NCI-H1048 (cell line): Measurements from ENCODE around the gene CLEC10A.
"Not testable (repeated sequence)": the region's sequence is repeated elsewhere in the genome, so short reads cannot be mapped to it uniquely, and the experiment has no call there.

Source experiments
- DNase-seq: peaks from one replicate; lab custom pipeline; 2025; lab: John Stamatoyannopoulos, UW

The CLEC10A gene, protein sequence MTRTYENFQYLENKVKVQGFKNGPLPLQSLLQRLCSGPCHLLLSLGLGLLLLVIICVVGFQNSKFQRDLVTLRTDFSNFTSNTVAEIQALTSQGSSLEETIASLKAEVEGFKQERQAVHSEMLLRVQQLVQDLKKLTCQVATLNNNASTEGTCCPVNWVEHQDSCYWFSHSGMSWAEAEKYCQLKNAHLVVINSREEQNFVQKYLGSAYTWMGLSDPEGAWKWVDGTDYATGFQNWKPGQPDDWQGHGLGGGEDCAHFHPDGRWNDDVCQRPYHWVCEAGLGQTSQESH

DNA sequence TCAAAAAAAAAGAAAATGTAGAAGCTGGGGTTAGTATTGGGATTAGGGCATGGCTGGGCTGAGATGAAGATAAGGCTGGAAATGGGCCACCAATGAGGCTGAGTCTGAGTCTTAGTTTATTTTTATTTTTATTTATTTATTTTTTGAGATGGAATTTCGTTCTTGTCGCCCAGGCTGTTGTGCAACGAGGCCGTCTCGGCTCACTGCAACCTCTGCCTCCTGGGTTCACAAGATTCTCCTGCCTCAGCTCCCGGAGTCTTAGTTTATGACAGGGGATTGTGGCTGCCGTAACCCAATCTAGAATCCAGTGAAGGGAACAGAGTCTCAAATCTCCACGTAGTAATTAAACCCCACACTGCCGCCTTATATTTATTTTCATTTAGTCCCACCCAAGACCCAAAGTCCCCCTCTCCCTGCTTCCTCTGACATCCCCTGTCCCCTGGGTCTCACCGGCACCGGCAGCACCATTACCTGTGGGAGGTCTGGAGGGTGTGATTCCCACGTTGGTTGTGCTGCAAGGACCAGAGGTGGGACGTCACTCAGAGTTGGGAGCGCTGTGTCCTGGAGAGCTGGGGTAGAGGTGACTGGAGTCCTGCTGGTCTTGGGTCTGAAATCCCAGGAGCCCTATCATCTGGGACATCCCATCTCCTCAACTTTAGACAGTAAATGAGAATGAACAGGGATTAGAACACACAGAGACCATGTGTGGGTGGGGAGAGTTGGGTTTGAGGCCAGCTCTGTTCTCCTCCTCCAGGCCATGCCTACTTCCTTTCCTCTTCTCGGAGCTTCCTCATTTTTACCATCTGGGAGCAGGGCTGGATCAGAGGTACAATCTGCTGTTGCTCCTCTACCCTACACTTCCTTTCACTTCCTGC lies at the start of gene CLEC10A:
TSS of gene CLEC10A (minus strand) at position 671 of the 875 bp plus-strand sequence. CDS start 1,439 bp downstream, outside the sequence.
- DNase-seq: no peak

DNA sequence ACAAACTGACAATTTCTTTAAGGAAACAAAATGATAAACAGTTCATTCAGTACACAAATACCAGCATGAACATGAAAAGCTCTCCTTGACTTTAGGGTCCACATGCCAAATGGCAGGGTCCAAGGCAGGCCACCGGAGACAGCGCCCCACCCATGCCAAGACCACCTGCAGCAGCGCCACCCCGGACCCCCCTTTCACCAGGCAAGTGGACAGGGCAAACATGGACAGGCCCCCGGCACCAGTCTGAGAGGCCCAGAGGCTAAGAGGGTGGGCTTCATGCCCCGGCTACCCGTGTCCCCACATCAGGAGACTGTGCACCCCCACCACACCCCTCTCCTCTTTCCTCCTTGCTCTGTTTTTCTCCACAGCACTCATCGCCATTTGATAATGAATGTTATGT lies 49.3 kb upstream of the CLEC10A start:
- no peak for DNase-seq

DNA sequence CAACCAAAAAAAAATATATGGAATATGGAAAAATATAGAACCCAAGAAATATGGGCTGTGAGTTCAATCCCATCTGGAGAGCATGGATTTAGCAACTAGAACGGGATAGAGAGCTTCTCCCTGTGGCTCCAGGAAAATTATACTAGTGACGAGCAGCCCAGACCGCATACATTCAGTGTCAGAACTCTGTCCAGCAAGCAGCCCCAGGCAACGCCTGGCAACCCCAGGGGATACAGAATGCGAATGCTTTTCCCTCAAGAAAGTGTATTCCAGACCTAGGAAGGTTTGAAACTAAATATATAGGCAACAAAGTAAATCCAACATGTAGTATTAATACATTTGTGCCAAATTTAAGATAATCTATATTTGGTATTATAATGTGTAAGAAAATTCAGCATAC lies 48.1 kb upstream of the CLEC10A start:
- DNase-seq: no peak

DNA sequence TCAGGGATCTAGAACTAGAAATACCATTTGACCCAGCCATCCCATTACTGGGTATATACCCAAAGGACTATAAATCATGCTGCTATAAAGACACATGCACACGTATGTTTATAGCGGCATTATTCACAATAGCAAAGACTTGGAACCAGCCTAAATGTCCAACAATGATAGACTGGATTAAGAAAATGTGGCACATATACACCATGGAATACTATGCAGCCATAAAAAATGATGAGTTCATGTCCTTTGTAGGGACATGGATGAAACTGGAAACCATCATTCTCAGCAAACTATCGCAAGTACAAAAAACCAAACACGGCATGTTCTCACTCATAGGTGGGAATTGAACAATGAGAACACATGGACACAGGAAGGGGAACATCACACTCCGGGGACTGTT lies 47.5 kb upstream of the CLEC10A start:
- DNase-seq: not testable (repeated sequence)

DNA sequence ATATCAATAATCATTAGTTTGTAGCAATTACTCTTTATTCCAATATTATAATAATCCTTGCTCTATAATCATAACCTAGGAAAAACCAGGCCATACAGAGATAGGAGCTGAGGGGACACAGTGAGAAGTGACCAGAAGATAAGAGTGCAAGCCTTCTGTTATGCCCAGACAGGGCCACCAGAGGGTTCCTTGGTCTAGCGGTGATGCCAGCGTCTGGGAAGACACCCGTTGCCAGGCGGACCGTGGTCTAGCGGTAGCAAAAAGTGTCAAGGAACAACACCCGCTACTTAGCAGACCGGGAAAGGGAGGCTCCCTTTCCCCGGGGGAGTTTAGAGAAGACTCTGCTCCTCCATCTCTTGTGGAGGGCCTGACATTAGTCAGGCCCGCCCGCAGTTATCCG lies 46.3 kb upstream of the CLEC10A start:
- DNase-seq: not testable (repeated sequence)

DNA sequence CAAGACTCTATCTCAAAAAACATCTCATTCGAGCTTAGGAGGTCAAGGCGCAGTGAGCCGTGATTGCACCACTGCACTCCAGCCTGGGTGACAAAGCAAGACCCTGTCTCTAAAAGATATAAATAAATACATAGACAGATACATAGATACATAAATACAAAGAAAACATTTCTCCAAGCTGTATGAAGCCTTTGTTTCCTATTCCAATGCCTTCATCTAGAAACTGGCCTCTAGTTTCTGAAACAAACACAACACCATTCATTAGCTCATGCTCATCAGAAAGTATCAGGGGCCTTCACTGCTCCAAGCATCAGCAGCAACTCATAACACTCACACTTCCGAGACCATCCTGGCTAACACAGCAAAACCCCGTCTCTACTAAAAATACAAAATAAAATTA lies 44.9 kb upstream of the CLEC10A start:
- DNase-seq: no peak

DNA sequence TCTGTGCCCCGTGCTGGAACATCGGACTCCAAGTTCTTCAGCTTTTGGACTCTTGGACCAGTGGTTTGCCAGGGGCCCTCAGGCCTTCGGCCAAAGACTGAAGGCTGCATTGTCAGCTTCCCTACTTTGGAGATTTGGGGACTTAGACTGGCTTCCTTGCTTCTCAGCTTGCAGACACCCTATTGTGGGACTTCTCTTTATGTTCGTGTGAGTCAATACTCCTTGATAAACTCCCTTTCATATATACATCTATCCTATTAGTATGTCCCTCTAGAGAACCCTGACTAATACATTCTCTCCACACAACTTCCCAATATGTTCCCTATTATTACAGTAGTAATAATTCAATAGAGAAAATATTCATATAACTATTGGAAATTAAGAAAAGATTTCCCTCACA lies 43.8 kb upstream of the CLEC10A start:
- no peak for DNase-seq

DNA sequence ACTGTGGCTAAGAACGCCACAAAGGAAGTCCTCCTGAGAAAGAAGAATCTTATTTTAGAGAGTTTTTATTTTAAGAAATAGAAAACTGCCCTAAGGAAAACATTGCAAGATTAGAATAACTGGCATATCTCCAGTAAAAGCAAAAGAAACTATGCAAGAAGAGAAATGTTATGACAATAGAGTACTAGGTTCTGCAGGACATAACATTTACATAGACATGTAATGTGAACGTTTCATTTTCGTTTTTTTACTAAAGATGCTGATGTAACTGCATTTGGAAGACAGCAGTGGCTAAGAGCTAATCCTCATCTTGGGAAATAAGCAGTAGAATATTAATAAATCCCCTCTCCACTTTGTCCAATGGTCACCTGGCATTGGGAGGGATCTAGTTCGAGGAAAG lies 42.3 kb upstream of the CLEC10A start:
- no peak for DNase-seq

DNA sequence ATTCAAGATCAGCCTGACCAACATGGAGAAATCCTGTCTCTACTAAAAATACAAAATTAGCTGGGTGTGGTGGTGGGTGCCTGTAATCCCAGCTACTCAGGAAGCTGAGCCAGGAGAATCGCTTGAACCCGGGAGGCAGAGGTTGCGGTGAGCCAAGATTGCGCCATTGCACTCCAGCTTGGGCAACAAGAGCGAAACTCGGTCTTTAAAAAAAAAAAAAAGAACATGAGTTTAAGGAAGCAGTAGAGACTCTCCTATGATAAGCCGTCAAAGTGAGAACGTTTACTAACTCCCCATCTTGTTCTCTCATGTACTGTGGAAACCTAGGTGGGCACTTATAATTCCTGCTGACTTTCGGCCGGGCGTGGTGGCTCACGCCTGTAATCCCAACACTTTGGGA lies 40.6 kb upstream of the CLEC10A start:
- not testable (repeated sequence) for DNase-seq

DNA sequence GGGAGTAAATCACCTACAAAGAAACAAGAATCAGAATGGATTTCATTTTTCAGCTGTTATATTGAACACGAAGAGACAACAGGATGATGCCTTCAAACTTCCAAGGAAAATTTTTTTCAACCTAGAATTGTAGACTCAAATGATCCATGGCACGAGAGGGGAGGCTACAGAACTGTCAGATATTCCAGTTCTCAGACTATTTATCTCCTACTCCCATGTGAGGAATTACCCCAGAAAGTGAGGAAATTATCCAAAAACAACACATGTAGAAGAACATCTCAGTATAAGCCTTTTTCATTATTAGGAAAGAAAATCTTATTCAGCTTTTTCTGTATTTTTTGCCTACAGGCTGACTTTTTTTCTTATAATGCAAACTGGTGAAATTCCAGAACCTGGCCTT lies 40.1 kb upstream of the CLEC10A start:
- no peak for DNase-seq

DNA sequence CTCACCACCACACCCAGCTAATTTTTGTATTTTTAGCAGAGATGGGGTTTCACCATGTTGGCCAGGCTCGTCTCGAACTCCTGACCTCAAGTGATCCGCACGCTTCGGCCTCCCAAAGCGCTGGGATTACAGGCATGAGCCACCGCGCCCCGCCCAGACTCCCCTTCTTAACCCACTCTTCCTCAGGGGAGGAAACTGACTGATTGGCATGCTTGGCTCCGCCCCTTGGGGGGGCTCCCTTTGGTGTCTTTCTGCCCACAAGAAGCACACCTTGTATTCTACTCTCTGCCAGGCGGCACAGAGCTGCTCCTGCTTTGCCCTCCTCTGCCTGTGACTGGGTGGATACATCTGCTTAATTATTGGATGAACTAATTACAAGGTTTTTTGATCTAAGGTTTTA lies 39.3 kb upstream of the CLEC10A start:
- no peak for DNase-seq

DNA sequence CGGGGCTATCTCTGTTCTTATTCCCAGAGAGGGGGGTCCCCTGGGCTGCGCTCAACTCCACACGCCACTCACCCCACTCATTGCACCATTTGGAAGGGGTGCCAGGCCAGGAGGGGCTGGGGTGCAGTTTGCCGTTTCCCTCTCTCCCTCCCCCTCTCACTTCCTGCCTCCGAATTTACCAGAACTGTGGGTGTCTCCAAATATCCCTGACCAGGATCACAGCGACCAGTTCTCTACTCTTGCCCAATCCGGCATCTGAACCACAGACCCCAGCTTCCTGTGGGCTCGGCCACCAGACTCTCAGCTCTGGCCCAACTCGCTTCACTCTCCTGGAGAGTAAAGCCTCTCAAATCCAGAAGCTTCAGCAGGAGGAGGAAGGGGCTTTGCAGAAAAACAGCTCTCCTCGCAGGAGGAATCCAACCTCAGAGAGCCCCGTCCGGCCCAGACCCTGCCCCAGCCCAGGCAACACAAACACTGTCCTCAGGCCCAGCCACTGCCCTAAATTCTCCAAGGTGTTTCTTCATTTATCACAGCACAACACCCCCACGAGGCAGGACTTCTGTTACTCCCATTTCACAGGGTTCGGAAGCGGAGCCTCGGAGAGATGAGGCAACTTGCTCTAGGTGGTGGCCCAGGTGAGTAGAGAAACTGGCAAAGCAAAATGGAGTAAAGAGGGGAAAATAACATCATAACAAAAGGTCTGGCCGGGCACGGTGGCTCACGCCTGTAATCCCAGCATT lies 35.0 kb upstream of the CLEC10A start:
- DNase-seq: no peak

DNA sequence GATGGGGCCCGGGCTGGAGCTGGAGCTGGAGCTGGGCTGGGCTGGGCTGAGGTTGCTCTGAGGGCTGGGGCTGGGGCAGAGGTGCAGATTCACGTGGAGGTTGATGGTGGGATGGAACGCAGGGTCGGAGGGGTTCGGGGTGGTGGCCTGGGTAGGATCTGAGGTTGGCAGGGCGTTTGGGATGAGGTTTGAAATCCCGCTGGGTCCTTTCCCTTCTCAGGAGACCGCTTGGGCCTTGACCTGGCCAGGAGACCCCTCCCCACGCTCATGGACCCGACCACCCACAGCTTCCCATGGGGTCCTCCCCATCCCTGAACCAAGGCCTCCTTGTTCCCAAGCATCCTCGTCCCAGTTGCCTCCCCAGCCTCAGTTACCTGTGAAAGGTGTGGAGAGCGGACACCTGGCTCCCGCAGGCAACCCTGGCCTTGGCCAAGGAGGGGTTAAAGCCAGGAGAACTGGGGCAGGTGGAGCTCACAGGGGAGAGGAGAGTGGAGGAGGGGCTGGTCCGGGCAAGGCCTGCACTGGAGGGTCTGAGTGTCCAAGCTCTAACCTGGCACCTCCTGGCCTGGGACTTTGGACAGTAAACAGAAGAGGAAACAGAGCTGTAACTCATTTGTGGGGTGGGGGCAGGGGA lies 34.3 kb upstream of the CLEC10A start, which contains the start of gene ASGR2:
TSS of gene ASGR2 (minus strand) at position 582 of the 634 bp plus-strand sequence. CDS start 582 bp downstream, outside the sequence.
- DNase-seq: no peak

DNA sequence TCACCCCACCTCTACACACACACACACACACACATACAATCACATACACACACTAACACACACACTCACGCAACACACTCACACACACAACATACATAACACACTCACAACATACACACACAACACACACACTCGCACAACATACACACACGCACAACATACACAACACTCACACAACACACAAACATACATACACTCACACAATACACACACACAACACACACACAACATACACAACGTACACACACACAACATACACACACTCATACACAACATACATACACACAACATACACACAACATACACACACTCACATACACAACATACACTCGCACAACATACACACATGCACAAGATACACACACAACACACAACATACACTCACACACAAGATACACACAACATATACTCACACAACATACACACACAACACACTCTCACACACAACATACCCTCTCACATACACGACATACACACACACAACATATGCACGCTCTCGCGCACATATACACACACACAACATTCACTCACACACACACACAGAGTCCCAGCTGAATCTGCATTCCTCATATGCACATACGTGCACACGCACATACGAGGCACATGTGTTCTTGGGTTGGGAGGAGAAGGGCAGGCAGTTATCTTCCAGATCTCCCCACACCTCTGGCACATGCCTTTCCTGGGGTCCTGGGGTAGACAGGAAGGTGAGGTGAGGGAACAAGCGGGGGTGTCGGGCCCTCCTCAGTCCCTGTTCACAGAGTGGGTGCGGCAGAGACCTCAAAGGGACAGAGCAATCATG lies 33.4 kb upstream of the CLEC10A start:
- DNase-seq: no peak

DNA sequence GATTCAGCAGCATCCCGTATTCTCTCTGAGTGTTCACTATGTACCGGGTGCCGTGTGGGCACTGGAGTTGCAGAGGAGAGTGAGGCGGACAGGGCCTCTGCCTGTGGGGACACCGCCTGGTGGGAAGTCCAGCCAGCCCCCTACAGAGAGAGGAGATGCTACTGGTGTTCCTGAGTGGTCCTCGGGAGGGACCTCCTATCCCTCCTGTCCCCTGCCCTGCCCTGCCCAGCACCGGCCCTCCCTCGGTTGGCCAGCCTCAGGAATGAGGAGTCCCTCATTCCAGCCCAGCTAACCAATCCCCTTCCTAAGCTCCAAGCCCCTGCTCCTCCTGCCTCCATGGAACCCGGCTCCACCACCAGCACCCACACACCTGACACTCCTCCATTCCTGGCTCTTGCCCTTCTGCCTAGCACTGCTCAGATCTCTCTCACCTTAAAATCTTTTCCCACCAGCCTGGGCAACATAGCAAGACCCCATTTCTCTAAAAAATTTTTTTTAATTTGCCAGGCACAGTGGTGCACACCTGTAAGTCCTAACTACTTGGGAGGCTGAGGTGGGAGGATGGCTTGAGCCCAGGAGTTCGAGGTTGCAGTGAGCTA lies 32.6 kb upstream of the CLEC10A start:
- DNase-seq: no peak

DNA sequence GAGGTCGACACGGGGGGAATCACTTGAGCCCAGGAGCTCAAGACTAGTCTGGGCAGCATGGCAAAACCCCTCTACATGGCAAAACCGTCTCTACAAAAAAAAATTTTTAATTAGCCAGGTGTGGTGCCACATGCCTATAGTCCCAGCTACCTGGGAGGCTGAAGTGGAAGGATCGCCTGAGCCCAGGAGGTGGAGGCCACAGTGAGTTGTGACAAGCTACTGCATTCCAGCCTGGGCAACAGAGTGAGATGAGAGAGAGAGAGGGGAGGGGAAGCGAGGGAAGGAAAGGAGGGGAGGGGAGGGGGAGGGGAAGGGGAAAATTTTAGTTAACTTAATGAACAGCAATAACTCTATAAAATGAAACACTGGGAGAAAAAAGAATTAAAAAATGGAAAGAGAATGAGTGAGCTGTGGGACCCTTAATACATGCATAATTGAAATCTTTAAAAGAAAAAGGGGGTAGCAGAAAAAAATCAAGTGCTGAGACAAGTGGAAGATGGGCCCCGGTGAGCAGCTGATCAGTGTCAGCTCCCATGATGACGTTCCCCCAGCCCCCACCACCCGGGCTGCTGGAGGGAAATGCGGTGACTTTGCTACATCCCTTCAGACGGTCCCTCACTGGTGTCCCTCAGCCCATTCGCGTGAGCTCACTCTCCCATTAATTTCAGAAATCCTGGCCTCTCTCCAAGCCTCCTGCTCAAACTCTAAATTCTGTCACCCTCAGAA lies 31.9 kb upstream of the CLEC10A start:
- no peak for DNase-seq

DNA sequence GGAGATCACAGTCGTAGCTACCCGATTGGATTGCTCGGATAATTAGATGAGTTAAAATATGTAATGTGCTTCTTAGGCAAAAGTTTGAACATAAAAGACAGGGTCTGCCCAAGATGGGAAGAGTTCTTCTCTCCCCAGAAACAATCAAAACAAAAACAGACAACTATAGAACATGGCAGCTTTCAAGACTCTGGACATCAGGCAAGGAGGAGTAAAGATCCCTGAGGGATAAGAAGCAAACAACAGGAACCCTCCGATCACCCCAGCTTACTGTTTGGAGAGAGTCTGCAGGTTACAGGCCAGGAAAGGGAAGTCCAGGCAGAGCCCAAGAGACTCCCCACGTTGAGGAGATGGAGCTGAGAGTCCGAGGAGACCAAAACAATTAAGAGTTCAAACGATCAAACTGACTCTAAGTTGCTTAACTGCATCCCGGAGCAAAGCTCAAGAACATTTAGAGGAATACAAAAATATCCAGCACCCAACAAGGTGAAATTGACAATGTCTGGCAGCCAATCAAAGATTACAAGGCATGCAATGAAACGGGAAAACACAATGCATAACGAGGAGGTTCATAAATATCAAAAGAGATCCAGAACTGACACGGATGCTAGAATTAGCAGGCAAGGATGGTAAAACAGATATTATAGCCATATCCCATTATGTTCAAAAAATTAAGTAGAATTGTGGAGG lies 30.7 kb upstream of the CLEC10A start:
- no peak for DNase-seq

DNA sequence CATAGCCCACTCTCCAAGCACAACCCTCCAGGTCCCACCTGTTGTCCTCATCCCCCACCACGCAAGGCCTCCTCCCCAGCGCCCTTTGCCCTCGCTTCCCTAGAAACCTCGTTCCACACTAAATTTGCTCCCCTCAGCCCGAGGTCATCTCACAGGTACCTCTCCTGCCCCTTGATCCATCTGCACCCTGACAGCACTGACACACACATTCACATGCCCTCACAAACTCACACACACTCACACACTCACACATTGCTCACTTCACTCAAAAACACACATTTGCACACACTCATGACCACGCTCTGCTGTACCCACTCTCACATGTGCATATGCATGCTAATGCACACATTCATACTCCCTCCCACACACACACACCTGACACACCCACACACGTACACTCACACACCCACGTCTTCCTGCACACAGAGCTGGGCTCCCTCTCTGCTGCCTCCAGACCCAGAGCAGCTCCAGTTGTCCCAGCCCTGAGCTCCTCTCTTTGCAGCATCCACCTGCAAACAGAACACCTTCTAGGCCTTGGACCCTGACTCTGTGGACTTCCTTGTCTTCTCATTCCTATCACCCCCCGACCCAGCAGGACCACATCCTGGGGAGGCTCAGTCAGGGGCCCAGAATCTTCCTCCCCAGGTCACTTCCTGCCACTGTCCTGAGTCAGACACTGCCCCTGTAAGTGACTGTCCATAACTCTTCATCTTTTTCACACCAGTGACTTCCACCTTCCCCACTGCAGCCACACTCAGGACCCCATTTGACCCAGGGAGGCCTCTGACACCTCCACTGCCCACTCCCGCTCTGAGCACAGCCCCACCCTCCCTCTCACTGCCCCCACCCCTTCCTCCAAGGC lies 29.6 kb upstream of the CLEC10A start:
- no peak for DNase-seq

DNA sequence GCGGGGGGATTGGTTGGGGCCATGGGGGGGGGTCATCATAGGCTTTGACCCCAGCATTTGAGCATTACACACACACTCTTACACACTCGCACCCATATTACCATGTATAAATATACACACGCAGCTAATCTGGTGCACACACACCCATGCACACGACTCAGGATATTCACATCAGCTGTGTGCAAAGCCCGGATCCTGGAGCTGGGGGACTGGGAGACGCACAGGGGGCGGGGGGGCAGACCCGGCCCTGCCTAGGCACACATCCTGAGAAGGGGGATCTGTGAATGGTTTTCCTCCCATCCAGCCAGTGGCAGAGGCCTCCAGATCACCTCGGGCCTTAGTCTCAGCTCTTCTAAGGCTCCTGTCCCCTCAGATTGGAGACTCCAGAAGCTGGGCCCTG lies 28.9 kb upstream of the CLEC10A start:
- DNase-seq: no peak
